BJ (cell line): ENCODE measurements around the gene TXNRD1. TPM values are rescaled to one million over a fixed set of nuclear protein-coding genes. Genes with fewer than 3 reads are reported as not detected.

Source experiments
- CTCF ChIA-PET: fragments of 350-600 bp; formaldehyde crosslinking; extraction: SDS; loops from one replicate; lab custom pipeline; 2021; ENCODE audit warnings: antibody characterized with exemption, inconsistent platforms; lab: Yijun Ruan, JAX
- POLR2A ChIA-PET: fragments of 300-600 bp; sonication (Branson Sonifier 250); formaldehyde crosslinking; extraction: SDS; loops from one replicate; lab custom pipeline; 2021; ENCODE audit warnings: antibody characterized with exemption; lab: Charles Lee
- DNase-seq: peaks from one replicate; pipeline ENCODE4 v3.0.0-alpha.2; 2011; ENCODE audit warnings: low read depth
- H3K27me3 ChIP-seq: 2 replicates; pipeline ENCODE4 v1.6.0; 2011; ENCODE audit warnings: low read length; ENCODE audit not compliant: control insufficient read depth, insufficient read depth
- H3K36me3 ChIP-seq: 2 replicates; pipeline ENCODE4 v1.5.1; 2011; ENCODE audit warnings: low read length; ENCODE audit not compliant: control insufficient read depth, insufficient read depth
- H3K4me3 ChIP-seq: 2 replicates; pipeline ENCODE4 v1.5.1; 2011; ENCODE audit warnings: low read depth, mild to moderate bottlenecking, control low read depth, low read length
- CTCF ChIP-seq: IDR thresholded peaks from 2 replicates; pipeline ENCODE4 v1.5.1; 2011; ENCODE audit warnings: low read depth, mild to moderate bottlenecking, control low read depth, inconsistent platforms, low read length, moderate library complexity; ENCODE audit not compliant: insufficient read depth
- polyA plus RNA-seq: library from polyadenylated mRNA; depleted of rRNA; stranded (reverse); fragments of >200 nt; gene quantifications from 2 replicates; pipeline ENCODE4 v1.2.3, GENCODE V29; 2011

The TXNRD1 gene
- polyA plus RNA-seq, 1 experiment: 1,028 TPM

- no peak for DNase-seq
- no peaks in the 10 kb centered on the region for H3K27me3 ChIP-seq
- no peak overlapping the region for H3K4me3 ChIP-seq
- POLR2A ChIA-PET: no interaction called here
- H3K36me3 ChIP-seq: no peaks in the 10 kb centered on the region
- CTCF ChIA-PET: interaction anchor here (2.4 kb wide), 1 partner anchor 8 kb away, joined by 15 read pairs; no protein-coding TSS in a partner anchor
- no peak for TF ChIP-seq CTCF
Observed at GRCh38 chr12:104374071-104374470, 158.5 kb downstream of the TXNRD1 start.

GRCh38 chr12:104374806-104375205 is 159.2 kb downstream of the TXNRD1 start:
- DNase-seq: no peak
- CTCF ChIA-PET: no interaction called here
- no peaks in the 10 kb centered on the region for H3K36me3 ChIP-seq
- H3K4me3 ChIP-seq: no peak overlapping the region
- no peak for TF ChIP-seq CTCF
- no peaks in the 10 kb centered on the region for H3K27me3 ChIP-seq
- POLR2A ChIA-PET: no interaction called here

GRCh38 chr12:104375775-104376174 is 160.2 kb downstream of the TXNRD1 start:
- Histone ChIP-seq H3K4me3 (no peak overlapping the region), H3K27me3 (no peaks in the 10 kb centered on the region), H3K36me3 (no peaks in the 10 kb centered on the region)
- ChIA-PET POLR2A (no interaction called here), CTCF (no interaction called here)
- TF ChIP-seq CTCF: no peak
- DNase-seq: no peak

GRCh38 chr12:104376650-104377513 is 161.3 kb downstream of the TXNRD1 start:
- H3K36me3 ChIP-seq: no peaks in the 10 kb centered on the region
- ChIA-PET POLR2A (no interaction called here), CTCF (no interaction called here)
- no peak for DNase-seq
- no peak for TF ChIP-seq CTCF
- no peak overlapping the region for H3K4me3 ChIP-seq
- H3K27me3 ChIP-seq: no peaks in the 10 kb centered on the region

GRCh38 chr12:104377514-104377812 is 161.9 kb downstream of the TXNRD1 start:
- CTCF ChIA-PET: no interaction called here
- POLR2A ChIA-PET: no interaction called here
- no peaks in the 10 kb centered on the region for H3K36me3 ChIP-seq

More at GRCh38 chr12:104377514-104377812, 161.9 kb downstream of the TXNRD1 start:
- TF ChIP-seq CTCF: no peak
- no peak overlapping the region for H3K4me3 ChIP-seq
- DNase-seq: no peak
- H3K27me3 ChIP-seq: no peaks in the 10 kb centered on the region
